GM12874 (cell line): ENCODE measurements around the gene MRPL39.

Experiments
- TF ChIP-seq, protein P1 (sequence below): IDR thresholded peaks from 2 replicates; pipeline ENCODE4 v1.5.1; 2011; ENCODE audit warnings: low read depth, mild to moderate bottlenecking, control low read depth, low read length, moderate library complexity; ENCODE audit not compliant: insufficient read depth

Gene MRPL39

DNA sequence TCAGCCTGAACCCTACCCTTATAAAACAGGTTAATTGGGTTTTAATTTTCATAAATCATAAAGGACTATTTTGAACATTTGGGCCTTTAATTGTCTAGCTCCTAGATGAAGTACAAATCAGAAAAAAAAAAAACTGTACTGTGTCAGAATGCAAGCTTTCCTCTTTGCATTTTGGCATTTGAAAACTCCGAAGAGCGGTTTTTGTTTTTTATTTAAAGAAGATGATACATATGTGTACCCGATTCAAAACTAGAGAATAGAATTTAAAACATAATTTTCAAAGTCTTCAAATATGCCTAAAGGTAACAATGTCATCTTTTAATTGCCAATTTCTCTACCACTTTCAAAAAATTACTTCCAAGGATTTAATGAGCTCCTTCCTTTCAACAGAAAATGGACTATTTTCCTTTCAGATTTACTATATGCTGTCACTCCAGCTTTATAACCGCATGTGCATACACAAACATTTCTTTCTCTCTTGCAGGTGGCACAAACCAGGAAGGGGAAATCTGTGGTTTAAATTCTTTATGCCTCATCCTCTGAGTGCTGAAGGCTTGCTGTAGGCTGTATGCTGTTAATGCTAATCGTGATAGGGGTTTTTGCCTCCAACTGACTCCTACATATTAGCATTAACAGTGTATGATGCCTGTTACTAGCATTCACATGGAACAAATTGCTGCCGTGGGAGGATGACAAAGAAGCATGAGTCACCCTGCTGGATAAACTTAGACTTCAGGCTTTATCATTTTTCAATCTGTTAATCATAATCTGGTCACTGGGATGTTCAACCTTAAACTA lies 33.7 kb downstream of the MRPL39 start:
- TF ChIP-seq, protein P1, sequence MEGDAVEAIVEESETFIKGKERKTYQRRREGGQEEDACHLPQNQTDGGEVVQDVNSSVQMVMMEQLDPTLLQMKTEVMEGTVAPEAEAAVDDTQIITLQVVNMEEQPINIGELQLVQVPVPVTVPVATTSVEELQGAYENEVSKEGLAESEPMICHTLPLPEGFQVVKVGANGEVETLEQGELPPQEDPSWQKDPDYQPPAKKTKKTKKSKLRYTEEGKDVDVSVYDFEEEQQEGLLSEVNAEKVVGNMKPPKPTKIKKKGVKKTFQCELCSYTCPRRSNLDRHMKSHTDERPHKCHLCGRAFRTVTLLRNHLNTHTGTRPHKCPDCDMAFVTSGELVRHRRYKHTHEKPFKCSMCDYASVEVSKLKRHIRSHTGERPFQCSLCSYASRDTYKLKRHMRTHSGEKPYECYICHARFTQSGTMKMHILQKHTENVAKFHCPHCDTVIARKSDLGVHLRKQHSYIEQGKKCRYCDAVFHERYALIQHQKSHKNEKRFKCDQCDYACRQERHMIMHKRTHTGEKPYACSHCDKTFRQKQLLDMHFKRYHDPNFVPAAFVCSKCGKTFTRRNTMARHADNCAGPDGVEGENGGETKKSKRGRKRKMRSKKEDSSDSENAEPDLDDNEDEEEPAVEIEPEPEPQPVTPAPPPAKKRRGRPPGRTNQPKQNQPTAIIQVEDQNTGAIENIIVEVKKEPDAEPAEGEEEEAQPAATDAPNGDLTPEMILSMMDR = no peak

- TF ChIP-seq, protein P1 = no peak
These were observed 34.4 kb downstream of the MRPL39 start for GRCh38 chr21:25572861-25573310.

DNA sequence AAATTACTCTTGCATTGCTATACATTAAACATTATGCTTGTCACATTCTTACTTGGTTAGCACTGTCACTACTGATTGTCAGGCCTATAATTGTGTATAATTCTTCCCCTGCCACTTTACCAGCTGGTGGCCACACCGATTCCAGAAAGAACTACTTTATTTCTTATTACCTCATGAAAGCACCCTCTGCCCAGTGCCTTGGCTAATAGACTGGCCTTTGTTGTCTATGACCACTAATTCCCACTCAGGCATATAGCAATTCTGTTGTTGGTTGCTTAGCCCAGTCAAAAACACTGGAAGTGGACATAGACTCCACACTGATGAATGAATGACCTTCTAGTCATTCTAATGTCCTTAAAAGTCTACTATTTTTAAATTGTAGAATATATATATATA lies 35.6 kb downstream of the MRPL39 start:
- TF ChIP-seq, protein P1 = no peak

DNA sequence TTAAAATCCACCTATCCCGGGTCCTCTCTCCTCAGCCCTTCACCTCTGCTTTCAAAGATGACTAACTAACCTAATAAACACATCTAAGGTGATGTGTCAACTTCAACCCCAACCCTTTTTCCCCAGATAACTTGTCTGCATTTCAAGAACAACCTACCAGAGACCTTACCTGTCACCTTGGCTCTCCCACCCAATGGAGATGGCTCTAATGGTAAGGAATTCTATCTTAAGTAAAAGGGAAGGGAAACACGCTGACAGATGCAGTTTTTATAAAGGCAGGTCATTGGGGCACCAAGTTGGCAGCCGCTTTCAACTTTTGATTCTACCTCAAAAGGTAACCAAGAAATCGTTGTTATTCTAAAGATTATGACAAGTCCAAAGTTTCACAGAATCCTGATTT lies 37.6 kb downstream of the MRPL39 start:
- TF ChIP-seq, protein P1 = no peak

GRCh38 chr21:25569084-25569483 lies 38.2 kb downstream of the MRPL39 start:
- TF ChIP-seq, protein P1 = no peak

GRCh38 chr21:25568246-25568645 lies 39.0 kb downstream of the MRPL39 start:
- TF ChIP-seq, protein P1 = no peak

DNA sequence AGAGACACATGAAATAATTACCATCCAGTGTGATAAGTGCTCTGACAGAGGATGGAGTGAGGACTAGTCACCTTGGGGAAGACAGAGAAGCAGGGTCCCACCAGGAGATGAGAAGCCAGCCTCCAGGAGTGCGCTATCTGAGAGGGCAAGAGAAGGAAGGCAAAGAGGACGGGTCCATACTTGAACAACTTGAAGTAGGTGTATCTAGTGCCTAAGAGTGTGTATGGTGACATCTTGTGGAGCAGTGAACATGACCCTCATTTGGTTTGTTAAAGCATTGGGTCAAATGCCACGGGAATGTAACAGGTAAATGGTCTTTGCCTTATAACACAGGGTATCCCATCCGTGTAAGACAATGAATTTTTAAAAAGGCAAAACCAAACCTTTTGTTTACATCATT lies 39.8 kb downstream of the MRPL39 start:
- TF ChIP-seq, protein P1 = no peak
